ENCODE data around the gene NUDT14.

Gene NUDT14

DNA sequence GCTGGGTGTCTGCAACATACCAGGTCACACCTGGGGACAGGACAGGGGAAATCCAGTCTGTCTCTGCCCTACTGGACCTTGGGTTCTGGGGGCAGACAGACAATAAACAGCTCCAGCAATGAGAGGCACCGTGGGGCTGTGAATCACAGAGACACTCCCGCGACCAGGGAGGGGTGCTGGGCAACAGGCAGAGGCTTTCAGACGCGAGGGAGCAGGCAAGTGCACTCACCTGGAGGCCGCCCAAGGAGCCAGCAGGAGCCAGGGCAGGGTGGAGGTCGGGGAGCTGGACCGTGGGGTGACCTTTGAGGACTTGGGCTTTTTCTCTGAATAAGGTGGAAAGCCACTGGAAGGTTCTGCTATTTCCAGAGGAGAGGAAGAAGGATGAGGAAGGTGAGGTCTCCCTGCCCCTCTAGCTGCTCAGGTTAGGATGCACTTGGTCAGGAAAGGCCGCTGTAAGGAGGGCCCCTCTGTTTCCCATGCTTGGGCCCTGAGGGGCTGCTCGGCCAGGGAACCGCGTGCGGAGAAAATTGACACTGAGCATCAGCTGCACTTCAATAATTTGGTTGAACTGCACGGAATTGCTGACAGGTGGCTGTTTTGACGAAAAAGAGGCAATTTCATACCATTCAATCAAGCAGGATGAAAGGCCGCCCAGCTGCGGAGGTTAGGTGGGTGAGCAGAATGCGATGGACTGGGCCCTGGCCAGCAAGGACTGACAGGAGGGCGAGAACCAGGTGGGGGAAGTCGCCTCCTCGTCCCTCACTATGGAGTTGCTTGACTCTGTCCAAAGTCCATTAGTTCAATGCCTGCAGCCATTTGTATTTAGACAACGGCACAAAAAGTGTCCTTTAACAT is 54.8 kb downstream of the NUDT14 start:
- DNase-seq, result no peak

- no peak for DNase-seq
These were observed 56.3 kb downstream of the NUDT14 start for GRCh38 chr14:105124823-105125222.

DNA sequence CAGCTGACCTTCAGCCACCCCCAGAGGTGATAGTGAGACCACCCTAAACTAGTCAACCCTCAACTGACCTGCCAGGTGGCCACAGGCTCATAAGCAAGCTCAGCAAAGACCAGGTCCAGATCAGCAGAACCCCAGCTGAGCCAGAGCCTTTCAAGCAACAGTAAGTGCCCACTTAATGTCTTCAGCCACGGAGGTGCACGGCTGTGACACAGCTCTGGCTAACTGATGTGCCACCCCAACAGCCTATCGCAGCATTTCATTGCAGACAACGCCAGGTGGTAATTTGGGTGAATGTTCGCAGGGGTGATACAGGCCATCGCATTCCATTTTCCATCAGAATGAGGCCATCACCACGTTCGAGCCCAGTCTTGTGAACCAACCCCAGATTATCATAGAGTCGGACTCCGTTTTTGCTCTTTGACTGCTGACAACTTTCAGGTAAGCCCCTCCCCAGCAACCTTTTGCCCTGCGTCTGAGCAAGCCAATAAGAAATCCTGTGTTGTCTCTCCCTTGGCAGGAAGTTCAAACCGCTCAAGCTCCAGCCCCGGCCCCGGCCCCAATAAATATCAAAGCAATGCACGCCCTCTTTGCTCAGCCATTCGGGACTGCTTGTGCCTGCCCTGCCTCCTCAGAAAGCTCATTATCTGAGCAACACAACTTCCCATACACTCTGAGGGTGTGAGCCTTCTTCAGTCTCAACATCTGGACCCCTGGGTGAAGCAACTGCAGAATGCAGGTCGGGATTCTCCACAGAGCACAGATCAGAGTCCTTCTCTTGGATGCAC is 56.9 kb downstream of the NUDT14 start:
- no peak for DNase-seq

DNA sequence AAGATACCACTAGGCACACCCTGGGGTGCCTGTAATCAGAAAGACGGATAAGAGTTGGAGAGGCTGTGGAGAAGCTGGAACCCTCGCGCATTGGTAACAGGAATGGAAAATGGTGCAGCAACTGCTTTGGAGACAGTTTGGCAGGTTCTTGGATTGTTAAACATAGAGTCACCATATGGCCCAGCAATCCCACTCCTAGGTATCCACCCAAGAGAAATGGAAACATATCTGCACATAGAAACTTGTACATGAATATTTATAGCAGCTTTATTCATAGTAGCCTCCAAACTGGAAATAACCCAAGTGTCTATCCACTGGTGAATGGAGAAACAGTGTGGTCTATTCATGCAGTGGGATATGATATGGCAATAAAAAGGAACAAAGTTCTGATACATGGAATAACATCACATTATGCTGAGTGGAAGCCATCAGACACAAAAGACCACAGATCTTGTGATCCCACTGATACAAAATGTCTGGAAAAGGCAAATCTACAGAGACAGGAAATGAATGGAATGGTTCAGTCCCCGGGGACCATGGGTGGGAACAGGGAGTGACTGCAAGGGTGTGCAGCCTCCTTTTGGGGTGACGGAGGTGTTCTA is 57.9 kb downstream of the NUDT14 start:
- DNase-seq, result no peak
